GM18526 (cell line): ENCODE data around the gene LDLRAD3.

Source experiments
- POLR2A ChIP-seq: IDR thresholded peaks from 3 replicates; pipeline ENCODE4 v1.6.1; 2011; ENCODE audit not compliant: insufficient read length; ENCODE audit errors: extremely low read depth

The LDLRAD3 gene

DNA sequence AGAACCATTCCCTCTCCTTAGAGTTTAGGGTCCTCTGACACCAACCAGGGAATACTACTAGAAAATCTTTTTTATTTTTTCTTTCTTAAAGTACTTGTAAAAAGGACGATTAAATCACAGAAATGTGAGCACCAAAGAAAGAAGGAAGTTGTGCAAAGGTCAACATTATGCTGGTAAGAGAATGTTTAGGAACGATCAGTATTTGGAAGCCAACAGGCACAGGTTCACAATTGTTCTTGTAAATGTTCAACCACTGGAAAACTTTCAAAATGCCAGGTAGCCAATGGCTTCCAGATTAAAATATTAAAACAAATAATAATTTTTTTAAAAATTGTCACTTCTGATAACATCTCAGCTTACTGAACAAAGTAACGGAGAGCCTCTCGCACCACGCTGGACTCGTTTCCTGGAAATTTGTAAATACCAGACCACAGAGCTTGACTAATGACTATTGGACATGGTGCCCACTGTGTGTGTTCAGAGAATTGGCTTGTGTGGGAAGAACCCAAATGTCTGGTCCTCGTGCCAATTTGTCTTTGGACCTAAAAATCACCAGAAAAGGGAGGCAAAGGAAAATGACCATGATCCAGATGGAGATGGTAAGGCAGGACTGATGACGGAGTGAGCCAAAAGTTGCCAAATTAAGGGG, 324.6 kb downstream of the LDLRAD3 start:
- no peak for TF ChIP-seq POLR2A

GRCh38 chr11:36270701-36271100, 326.8 kb downstream of the LDLRAD3 start:
- no peak for TF ChIP-seq POLR2A

DNA sequence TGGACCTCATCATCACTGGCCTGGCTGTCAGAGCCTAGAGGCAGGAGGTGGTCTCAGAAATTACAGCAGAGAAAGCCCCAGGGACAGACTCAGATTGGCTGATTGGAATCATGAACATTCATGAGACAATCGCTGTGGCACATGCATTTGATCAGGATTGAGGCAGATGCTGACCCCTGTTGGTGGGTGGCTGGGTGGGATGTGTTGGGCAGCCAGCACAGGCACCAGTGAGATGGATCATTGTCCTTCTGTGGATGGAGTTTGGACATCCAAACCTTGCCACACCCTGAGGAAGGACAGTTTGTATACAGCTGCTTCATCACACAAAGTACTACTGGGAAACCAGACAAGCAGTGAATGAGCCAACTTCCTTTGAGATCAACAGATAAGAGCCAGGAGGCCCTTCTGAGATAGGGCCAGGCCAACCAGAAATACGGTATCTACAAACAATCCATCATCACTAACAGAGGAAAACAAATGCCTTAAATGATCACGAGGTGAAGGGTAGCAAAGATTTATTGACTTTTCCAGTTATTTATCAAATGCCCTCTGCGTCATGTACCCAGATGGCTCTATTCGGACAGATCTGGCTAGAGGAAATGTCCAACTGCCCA, 328.0 kb downstream of the LDLRAD3 start:
- TF ChIP-seq POLR2A: no peak

GRCh38 chr11:36273110-36273509, 329.2 kb downstream of the LDLRAD3 start:
- TF ChIP-seq POLR2A: no peak

DNA sequence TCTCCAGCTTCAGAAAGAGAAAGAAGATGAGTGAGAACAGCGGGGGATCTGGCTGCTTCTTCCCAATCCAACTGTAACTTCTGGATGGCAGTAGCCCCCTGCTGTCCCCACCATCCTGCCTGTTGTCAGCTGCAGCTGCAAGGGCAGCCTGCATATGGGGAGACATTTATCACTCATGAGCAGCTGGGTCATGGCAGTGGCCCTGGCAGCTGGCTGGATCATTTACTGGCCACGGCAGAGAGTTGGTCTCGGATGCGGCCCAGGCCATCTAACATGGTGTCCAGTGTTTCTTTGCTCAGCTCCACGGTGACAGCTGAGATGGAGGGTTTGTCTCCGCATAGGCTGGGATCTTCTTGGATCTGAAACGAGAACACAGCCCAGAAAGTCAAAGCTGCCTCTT, 330.6 kb downstream of the LDLRAD3 start:
- TF ChIP-seq POLR2A: no peak

DNA sequence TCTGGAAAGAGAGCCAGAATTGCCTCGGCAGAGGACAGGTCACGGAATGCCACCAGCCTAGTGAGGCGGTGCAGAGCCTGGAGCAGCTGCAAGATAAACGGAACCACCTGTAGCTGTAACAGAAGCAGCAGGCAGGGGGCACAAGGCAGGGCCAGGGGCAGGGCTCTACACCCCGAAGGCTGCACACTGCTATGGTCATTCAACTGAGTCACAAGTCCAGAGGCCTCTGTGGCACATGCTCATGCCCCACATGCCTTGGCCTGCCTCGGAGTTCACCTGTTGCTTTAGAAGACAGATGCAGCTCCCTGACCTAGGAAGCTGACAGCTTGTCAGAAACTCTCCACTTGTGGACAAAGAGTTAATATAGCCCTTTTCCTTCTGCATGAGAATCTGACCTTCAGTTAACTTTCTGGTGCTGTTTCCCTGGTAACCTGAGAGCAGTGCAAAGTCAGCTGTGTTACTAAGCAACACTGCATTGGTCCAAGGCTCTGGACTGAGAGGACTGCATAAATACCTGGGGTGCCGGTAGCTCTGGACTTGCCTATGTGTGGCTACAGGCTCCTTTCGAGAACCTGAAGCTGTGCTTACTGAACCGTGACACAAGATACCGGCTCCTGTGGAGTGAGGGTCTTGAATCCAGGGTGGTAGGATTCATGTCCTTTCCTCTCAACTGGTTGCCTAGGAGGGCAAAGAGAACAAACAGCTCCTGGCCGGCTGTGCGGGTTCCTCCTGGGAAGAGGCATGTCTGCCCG, 334.8 kb downstream of the LDLRAD3 start:
- no peak for TF ChIP-seq POLR2A

DNA sequence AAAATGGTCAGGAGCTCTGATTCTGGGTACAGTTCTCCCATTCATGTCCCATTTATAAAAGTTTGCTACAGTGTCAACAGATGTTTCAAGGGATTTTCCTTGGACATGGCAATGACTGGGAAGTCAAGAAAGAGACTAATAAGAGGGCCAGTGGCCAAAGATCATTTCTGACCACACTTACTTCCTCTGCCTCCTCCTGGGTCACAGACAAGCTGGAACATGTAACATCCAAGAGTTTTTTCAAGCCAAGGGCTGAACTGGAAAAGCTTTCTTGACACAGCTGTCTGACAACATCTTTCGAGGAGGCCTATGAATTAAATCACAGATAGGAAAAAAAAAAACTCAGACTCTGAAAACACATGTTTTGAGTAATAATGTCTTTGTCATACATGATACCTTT, 336.7 kb downstream of the LDLRAD3 start:
- no peak for TF ChIP-seq POLR2A
